Measurements from ENCODE around the gene ARPC1A. TPM values are rescaled to one million over a fixed set of nuclear protein-coding genes. Genes with fewer than 3 reads are reported as not detected.

The ARPC1A gene
- total RNA-seq, 1 donor from 2014 or later, result 65.6 TPM

DNA sequence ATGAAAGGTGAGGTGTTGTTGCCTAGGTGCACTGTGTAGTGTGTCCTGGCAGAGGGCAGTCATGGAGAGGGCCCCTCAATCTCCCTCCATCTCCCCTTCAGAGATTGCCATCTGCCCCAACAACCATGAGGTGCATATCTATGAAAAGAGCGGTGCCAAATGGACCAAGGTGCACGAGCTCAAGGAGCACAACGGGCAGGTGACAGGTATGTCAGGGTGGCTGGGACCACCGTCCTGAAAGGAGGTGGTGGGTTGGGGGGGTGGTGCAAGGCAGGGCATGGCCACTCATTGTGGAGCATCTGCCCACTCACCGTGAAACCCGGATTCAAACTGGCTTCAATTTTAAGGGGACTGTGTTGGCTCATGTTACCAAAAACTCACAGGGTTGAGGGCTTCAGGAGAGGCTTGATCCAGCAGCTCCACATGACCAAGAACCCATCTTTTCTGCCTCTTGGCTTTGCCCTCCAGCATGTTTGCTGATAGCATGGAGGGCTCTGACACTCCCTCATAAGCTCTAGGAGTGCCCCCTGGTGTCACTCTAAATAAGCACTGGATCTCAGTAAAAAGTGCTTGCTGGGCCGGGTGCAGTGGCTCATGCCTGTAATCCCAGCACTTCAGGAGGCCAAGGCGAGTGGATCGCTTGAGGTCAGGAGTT is 61.0 kb downstream of the ARPC1A start:
- intact Hi-C loops (cut with micrococcal nuclease), result loop anchor here (1.0 kb wide), 1 partner anchor 21 kb away; no protein-coding TSS in a partner anchor

GRCh38 chr7:99387239-99387635 is 61.5 kb downstream of the ARPC1A start:
- intact Hi-C loops (cut with micrococcal nuclease), result loop anchor here (1.0 kb wide), 1 partner anchor 22 kb away; no protein-coding TSS in a partner anchor

GRCh38 chr7:99387912-99388311 is 62.2 kb downstream of the ARPC1A start:
- intact Hi-C loops (cut with micrococcal nuclease), result loop anchor here (1.0 kb wide), 1 partner anchor 23 kb away; no protein-coding TSS in a partner anchor

GRCh38 chr7:99389772-99390171 is 64.1 kb downstream of the ARPC1A start:
- intact Hi-C loops (cut with micrococcal nuclease), result no loop called here

DNA sequence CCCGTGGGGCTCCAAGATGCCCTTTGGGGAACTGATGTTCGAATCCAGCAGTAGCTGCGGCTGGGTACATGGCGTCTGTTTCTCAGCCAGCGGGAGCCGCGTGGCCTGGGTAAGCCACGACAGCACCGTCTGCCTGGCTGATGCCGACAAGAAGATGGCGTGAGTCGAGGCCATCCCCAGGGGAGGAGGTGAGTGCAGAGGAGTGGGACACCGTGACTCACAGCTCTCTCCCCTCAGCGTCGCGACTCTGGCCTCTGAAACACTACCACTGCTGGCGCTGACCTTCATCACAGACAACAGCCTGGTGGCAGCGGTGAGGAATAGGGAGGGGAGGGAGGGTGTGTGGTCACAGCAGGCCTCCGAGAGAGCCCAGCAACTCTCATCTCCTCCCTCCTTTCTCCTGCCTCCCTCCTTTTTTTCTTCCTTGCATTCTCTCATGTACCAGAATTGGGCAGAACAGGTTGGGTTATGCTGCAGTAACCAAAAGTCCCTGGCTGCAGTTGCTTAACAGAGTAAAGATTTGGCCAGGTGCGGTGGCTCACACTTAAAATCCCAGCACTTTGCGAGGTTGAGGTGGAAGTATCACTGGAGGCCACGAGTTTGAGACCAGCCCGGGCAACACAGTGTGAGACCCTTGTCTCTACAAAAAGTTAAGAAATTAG is 65.4 kb downstream of the ARPC1A start:
- intact Hi-C loops (cut with micrococcal nuclease), result no loop called here

GRCh38 chr7:99392046-99392445 is 66.3 kb downstream of the ARPC1A start:
- intact Hi-C loops (cut with micrococcal nuclease), result loop anchor here (2.0 kb wide), 2 partner anchors 17 kb away; partner anchors contain the start of genes ARPC1B, BUD31 and PDAP1

DNA sequence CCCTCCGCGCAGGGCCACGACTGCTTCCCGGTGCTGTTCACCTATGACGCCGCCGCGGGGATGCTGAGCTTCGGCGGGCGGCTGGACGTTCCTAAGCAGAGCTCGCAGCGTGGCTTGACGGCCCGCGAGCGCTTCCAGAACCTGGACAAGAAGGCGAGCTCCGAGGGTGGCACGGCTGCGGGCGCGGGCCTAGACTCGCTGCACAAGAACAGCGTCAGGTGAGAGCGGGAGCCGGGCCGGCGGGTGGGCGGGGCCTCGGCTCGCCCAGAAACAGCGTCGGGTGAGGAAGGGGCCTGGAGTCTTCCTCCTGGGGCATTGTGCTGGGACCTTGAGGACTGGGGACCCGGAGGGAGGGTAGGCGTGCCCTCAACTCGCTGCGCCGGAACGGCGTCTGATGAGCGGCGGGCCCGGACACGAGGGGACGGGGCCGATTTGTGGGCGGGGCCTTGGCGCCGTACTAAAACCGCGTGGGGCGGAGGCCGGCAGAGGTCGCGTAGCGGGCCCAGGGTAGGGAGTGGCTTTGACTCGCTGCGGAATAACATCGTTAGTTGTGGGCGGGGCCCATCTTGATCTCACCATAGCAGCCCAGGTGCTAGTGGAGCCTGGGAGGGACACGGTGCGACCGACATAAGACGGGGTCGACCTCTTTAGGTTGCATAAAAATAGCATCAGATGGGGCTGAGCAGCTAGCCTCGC is 67.1 kb downstream of the ARPC1A start:
- intact Hi-C loops (cut with micrococcal nuclease), result loop anchor here (2.0 kb wide), 2 partner anchors 16 to 18 kb away; partner anchors contain the start of genes ARPC1B, BUD31 and PDAP1

GRCh38 chr7:99393355-99394187 is 67.9 kb downstream of the ARPC1A start:
- intact Hi-C loops (cut with micrococcal nuclease), result loop anchor here (2.0 kb wide), 2 partner anchors 15 to 19 kb away; partner anchors contain the start of genes ARPC1B, BUD31 and PDAP1

- intact Hi-C loops (cut with micrococcal nuclease), result no loop called here
Measured at GRCh38 chr7:99394188-99394502, 68.4 kb downstream of the ARPC1A start.

DNA sequence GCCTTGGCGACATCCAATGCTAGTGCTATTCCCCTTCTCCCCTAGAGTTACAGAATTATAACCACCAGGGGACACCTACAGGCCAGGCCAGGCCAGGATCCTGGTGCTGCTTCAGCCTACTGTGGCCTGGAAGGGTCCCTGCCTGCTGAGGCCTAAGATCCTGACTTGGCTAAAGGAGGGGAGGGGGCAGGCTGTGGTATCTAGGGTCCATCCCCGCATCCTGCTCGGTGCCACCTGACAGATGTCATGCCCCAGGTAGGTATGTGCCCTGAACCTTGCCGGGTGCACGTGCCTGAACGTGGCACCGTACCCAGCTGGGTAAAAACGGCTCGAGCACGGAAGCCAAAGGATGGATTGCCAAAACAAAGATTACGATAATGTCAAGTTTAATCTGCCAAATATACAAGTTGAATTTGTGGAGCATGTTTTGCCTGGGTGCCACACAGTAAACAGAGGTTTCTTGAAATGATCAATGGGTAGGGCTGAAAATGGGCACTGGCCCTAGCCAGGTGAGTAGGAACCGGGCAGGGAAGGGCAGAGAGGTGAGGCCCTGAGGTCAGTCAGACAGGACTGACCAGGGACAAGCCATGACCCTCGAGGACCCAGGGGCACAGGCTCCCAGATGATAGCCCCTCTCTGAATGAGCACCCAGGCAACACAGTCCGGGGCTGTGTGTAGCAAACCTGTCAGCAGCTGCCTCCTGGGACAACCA is 70.1 kb downstream of the ARPC1A start:
- intact Hi-C loops (cut with micrococcal nuclease), result no loop called here

DNA sequence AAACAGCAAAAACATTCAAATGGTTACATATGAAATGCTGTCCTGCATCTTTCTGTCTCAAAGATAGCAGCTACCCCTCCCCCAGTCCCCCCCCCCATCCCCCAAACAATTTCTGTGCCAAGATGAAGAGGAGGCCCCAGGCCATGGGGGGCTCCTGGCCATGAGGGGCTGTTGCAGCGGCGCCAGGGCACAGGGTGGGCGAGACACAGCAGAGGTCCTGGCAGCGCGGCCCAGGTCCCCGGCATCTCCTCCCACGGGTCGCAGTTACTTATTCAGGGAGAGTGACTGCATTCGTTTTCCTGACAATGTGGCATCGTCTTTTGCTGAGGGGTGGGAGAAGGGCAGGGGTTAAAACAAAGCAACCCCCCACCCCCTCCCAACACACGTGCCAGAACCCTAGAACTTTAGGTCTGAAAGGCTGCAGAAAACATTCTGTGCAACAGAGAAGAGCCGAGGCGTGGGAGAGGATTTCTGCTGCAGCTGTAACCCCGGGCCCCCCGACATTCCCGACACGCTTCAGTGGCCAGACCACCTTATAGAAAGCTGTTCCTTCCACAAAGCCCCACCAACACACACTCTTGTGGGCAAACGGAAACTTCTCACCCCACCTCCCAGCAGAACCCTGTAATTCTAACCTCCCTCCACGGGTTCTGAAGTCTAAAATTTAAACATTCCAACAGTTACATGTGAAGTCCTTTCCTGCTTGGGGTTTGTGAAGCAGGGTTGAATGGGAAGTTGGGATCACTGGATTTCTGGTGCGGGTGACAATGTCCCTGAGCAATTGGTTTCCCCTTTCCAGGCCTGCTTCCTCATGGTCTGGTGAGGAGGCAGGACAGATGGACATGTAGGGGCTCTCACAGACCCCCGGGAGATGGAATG is 71.0 kb downstream of the ARPC1A start:
- intact Hi-C loops (cut with micrococcal nuclease), result no loop called here

GRCh38 chr7:99397297-99397983 is 71.7 kb downstream of the ARPC1A start:
- intact Hi-C loops (cut with micrococcal nuclease), result no loop called here

GRCh38 chr7:99398891-99399445 is 73.3 kb downstream of the ARPC1A start:
- intact Hi-C loops (cut with micrococcal nuclease), result no loop called here

DNA sequence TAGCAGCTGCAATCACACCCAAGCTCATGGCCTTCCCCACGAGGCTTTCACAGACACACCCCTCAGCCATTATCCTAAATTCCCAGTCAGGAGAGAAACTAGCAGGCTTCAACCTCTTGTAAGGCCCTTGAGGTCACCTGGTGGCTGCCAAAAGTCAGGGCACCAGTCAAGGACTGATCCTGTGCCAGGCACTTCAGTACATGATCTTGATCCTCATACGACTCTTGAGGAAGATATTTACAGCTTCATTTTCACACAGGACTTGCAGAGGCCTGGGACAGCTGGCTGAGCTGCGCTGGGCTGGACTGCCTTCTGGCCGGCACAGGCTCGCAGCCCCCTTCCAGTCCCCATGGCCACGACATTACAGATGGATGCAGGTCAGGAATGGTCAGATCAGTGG is 73.9 kb downstream of the ARPC1A start:
- intact Hi-C loops (cut with micrococcal nuclease), result no loop called here

DNA sequence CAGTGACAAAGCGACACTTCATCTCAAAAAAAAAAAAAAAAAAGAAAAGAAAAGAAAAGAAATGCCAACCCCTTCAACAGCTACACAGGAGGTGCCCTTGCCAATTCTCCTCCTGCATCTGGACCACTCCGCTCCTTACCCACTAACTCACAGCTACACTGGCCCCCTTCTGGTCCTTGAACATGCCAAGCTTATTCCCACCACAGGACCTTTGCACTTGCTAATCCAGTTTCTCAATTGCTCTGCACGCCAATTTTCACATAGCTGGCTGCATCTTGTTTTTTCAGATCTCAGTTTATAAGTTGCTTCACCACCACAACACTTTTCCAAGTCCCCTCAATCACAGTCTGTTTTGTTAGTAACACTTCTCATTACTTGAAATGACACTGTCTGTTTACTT is 77.2 kb downstream of the ARPC1A start:
- intact Hi-C loops (cut with micrococcal nuclease), result loop anchor here (10.0 kb wide), 1 partner anchor 682 kb away; the partner anchor contains the start of genes COPS6 and ZNF3

GRCh38 chr7:99403764-99404163 is 78.1 kb downstream of the ARPC1A start:
- intact Hi-C loops (cut with micrococcal nuclease), result loop anchor here (10.0 kb wide), 1 partner anchor 681 kb away; the partner anchor contains the start of genes COPS6 and ZNF3

- intact Hi-C loops (cut with micrococcal nuclease), result loop anchor here (10.0 kb wide), 1 partner anchor 680 kb away; the partner anchor contains the start of genes COPS6 and ZNF3
Measured at GRCh38 chr7:99404235-99404976, 78.7 kb downstream of the ARPC1A start.

DNA sequence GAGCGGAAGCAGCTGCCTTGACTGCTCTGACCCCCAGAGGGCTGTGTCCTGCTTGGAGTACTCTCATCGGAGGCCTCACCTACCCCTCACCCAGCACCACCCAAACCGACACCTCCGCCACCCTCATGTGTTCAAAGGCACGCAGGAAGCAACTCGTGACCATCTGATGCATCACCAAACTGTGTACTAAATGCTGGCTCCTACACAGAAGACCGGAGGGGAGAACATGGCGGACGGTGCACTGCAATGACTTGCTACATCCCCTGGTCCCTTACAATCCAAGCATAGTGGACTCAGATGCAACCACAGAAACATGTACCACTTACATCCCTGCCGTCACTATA is 79.3 kb downstream of the ARPC1A start:
- intact Hi-C loops (cut with micrococcal nuclease), result loop anchor here (10.0 kb wide), 1 partner anchor 680 kb away; the partner anchor contains the start of genes COPS6 and ZNF3

All from T-helper 2 cell treated with Interferon-gamma antibody and Interleukin-4, amounts not matched to agents 100 ng/mL and 5 ng/mL, for 36 hours (primary cell).